Activated CD4-positive, CD25-positive, alpha-beta regulatory T cell treated with anti-CD3 and anti-CD28 coated beads, Interleukin-2, amount 50 U/mL, for 16 hours (primary cell): ENCODE measurements around the gene ADAT3.
"Not testable (repeated sequence)": the region's sequence is repeated elsewhere in the genome, so short reads cannot be mapped to it uniquely, and the experiment has no call there.

Source experiments
- DNase-seq: peaks from one replicate; pipeline ENCODE4 v3.0.0-alpha.2; 2020; ENCODE audit warnings: low read depth, low spot score

Gene ADAT3

GRCh38 chr19:1882786-1883692 lies 22.2 kb upstream of the ADAT3 start:
- DNase-seq: no peak

- DNase-seq: no peak
Measured at GRCh38 chr19:1883784-1884183, 21.4 kb upstream of the ADAT3 start.

GRCh38 chr19:1884291-1884718 lies 20.9 kb upstream of the ADAT3 start:
- no peak for DNase-seq

DNA sequence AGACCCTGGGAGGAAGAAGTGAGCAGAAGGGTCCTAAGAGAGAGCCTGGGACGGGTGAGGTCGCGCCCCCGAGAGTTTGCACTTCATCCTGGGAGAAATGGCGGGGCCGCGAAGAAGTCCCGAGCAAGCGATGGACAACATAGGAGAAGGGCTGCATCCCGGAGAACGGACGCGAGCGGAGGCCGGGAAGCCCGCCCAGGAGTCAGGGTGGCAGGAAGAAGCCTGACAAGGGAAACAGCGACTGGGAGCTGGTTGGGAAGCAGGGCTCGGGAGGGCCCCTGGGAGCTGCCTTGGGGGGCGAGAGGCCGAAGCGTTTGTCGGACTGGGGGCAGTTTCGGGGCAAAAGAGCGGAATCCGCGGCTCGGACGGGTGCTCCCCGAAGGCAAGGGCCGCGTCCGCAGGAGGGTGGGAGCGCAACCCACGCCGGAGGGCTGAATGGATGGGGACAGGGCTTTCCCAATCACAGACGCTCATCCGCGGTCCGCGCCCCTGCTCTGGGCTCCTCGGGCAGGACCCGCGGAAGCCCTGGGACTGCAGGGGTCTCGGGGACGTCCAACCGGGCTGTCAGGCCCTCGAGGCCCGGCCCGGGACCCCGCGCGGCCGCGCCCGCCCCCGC lies 20.4 kb upstream of the ADAT3 start:
- DNase-seq: no peak

GRCh38 chr19:1885398-1886119 lies 19.6 kb upstream of the ADAT3 start, which contains the start of gene ABHD17A:
TSS of gene ABHD17A (minus strand) at chr19:1885496. CDS start at chr19:1881566, 3,930 bp downstream.
- peak; percentile 89 for DNase-seq

GRCh38 chr19:1886360-1886759 lies 18.8 kb upstream of the ADAT3 start:
- not testable (repeated sequence) for DNase-seq

GRCh38 chr19:1888385-1888784 lies 16.8 kb upstream of the ADAT3 start:
- no peak for DNase-seq

- no peak for DNase-seq
Measured at GRCh38 chr19:1889907-1890306, 15.3 kb upstream of the ADAT3 start.

DNA sequence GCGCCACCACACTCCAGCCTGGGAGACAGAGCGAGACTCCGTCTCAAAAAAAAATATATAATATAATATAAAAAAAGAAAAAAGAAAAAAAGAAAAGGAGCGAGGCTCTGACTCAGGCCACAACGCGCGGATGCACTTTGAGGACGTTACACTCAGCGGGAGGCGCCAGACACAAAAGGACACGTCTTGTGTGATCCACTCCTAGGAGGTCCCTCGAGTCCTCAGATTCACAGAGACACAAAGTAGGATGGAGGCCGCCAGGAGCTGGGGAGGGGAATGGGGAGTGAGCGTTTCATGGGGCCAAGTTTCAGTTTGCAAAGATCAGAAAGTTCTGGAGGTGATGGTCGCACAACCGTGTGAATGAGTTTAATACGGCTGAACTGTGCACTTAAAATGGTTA lies 11.4 kb upstream of the ADAT3 start:
- no peak for DNase-seq

DNA sequence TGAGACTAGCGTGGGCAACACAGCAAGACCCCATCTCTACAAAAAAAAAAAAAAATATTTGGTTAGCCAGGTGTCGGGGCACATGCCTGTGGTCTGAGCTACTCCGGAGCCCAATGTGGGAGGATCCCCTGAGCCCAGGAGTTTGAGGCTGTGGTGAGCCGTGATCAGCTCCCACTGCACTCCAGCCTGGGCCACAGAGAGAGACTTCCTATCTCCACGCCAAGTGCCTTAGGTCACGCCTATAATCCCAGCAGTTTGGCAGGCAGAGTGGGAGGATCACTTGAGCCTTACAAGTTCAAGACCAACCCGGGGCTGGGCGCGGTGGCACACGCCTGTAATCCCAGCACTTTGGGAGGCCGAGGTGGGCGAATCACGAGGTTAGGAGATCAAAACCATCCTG lies 8.7 kb upstream of the ADAT3 start:
- no peak for DNase-seq

DNA sequence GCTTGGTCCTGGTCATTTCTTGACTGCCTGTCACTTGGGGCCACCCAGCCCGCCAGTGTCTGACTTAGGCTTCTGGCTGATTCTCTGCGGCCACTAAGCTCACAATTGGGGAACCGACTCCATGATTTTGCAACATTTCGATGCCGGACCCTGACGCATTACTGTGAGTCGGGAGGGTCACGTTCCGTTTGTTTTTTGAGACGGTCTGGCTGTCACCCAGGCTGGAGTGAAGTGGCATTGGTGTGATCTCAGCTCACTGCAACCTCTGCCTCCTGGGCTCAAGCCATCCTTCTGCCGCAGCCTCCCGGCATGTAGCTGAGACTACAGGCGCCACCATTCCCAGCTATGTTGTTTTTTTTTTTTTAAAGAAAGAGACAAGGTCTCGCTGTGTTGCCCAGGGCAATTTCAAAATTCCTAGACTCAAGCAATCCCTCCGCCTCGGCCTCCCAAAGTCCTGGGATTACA lies 3.2 kb upstream of the ADAT3 start:
- no peak for DNase-seq

DNA sequence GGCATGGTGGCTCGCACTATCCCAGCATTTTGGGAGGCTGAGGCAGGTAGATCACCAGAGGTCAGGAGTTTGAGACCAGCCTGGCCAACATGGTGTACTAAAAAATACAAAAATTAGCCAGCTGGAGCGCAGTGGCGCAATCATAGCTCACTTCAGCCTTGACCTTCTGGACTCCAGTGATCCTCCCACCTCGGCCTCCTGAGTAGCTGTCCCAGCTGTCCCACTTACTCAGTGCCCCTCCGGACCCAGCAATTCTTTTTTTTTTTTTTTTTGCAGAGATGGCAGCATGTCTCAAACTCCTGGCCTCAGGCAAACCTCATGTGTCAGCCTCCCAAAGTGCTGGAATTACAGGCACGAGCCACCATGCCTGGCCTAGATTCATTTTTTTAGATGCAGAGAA lies 2.3 kb upstream of the ADAT3 start:
- DNase-seq: no peak

- no peak for DNase-seq
Measured at GRCh38 chr19:1904860-1905109, 414 bp upstream of the ADAT3 start.

DNA sequence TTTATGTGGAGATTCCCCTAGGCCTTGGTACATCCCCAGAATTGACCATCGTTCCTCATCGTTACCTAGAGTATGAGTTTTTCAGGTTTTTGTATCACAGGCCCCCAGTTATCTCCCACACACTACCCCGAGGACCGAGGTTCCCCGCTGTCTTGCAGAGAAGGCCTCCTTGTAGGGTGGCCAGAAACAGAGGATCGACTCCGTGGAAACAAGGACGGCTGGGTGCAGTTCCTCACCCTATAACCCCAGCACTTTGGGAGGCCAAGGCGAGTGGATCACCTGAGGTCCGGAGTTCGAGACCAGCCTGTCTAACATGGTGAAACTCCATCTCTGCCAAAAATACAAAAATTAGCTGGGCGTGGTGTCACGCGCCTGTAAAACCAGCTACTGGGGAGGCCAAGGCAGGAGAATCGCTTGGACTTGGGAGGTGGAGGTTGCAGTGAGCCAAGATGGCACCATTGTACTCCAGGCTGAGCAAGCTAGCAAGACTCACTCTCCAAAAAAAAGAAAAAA lies 720 bp downstream of the ADAT3 start:
- no peak for DNase-seq

- DNase-seq: no peak
Measured at GRCh38 chr19:1906985-1907562, 1.9 kb downstream of the ADAT3 start.

GRCh38 chr19:1907563-1908363 lies 2.6 kb downstream of the ADAT3 start:
- no peak for DNase-seq

DNA sequence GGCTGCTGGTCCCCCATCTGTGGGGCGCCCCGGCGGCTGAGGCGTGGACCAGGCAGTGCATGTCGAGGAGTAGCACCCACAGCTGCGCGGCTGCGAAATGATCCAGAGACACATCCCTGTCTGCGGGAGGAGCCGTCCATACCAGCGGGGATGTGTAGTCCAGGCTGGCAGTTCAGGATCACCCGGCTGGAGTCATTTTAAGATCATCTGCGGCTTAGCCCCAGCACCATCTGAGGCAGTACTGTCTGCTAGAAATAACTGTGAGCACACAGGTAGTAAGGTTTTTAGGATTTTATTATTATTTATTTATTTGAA lies 3.1 kb downstream of the ADAT3 start:
- DNase-seq: no peak

DNA sequence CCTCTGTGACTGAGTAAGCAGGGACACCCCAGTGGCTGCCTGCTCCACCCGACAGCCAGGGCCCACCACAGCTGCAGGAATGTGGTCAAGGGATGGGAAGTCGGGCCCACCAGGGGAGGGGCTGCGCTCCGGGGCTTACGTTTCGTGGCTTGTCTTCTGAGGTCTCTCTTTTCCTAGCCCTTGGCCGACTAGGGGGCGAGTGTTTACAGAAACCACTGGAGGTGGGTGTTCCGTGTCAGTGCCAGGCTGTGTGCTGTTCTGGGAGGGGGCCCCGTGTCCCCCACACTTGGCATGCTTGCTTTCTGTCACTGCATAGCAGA lies 4.5 kb downstream of the ADAT3 start:
- DNase-seq: no peak

GRCh38 chr19:1910177-1910576 lies 5.0 kb downstream of the ADAT3 start:
- no peak for DNase-seq

- DNase-seq: no peak
Measured at GRCh38 chr19:1911098-1911497, 5.9 kb downstream of the ADAT3 start.

GRCh38 chr19:1911995-1912394 lies 6.8 kb downstream of the ADAT3 start:
- no peak for DNase-seq
